K562 (cell line): ENCODE results near the gene OR51B2. TPM values are rescaled to one million over a fixed set of nuclear protein-coding genes. Genes with fewer than 3 reads are reported as not detected.
A peak's percentile ranks its signal among the peaks of the same experiment; 100 is the strongest.

Experiments
- ARNT ChIP-seq, 2 experiments: fragments of 450-650 bp; IDR thresholded peaks; 2 replicates each; pipeline ENCODE4 v1.6.1; 2016; ENCODE audit warnings: mild to moderate bottlenecking in 1 of 2
- BRCA1 ChIP-seq, 2 experiments: fragments of 450-650 bp in 1 of 2; sonication (generic) in 1 of 2; formaldehyde crosslinking in 1 of 2; IDR thresholded peaks; 2 replicates each; pipeline versions ENCODE4 v1.5.0 to v1.6.1; 2017 to 2020; ENCODE audit warnings: mild to moderate bottlenecking in 1 of 2, missing genetic modification reagents in 1 of 2
- DIDO1 ChIP-seq: fragments of 450-650 bp; IDR thresholded peaks from 2 replicates; pipeline ENCODE4 v1.6.1; 2016; ENCODE audit warnings: low read depth, missing biosample characterization, missing genetic modification characterization
- KAT7 ChIP-seq: sonication (generic); formaldehyde crosslinking; IDR thresholded peaks from 2 replicates; pipeline ENCODE4 v1.8.0; 2022; ENCODE audit warnings: missing genetic modification reagents, mild to moderate bottlenecking, borderline replicate concordance
- MYC ChIP-seq, 2 experiments: fragments of 250-450 bp in 1 of 2; sonication (Bioruptor Pico) in 1 of 2; IDR thresholded peaks; 2 replicates each; pipeline versions ENCODE4 v1.5.1 to v1.6.1; 2012 to 2021; ENCODE audit warnings: low read depth in 2 of 2, borderline replicate concordance in 1 of 2, improper control_type of control experiment in 1 of 2, low read length in 1 of 2, mild to moderate bottlenecking in 1 of 2, moderate library complexity in 1 of 2
- NFIC ChIP-seq: fragments of 450-650 bp; IDR thresholded peaks from 2 replicates; pipeline ENCODE4 v1.6.1; 2017; ENCODE audit warnings: mild to moderate bottlenecking, inconsistent platforms
- NFRKB ChIP-seq: fragments of 450-650 bp; IDR thresholded peaks from 2 replicates; pipeline ENCODE4 v1.6.1; 2016; ENCODE audit warnings: low read depth
- RFX7 ChIP-seq: fragments of 250-450 bp; sonication (Bioruptor Pico); IDR thresholded peaks from 2 replicates; pipeline ENCODE4 v1.5.1; 2021; ENCODE audit warnings: mild to moderate bottlenecking
- SMARCB1 ChIP-seq: IDR thresholded peaks from 2 replicates; pipeline ENCODE4 v1.6.1; 2011; ENCODE audit warnings: improper control_type of control experiment, low read depth; ENCODE audit not compliant: insufficient read length
- SRSF9 ChIP-seq: fragments of 200-400 bp; formaldehyde crosslinking; IDR thresholded peaks from 2 replicates; pipeline ENCODE4 v1.6.1; 2017; ENCODE audit warnings: low read depth, low read length, borderline replicate concordance
- ZNF224 ChIP-seq: sonication (generic); formaldehyde crosslinking; IDR thresholded peaks from 2 replicates; pipeline ENCODE4 v1.8.0; 2022; ENCODE audit warnings: mild to moderate bottlenecking, missing genetic modification reagents
- polyA plus RNA-seq, 8 experiments: library from polyadenylated mRNA; depleted of rRNA in 4 of 8; stranded (reverse) in 5 of 8; unstranded in 3 of 8; fragments of >200 nt; fragmentation: Nextera tagmentation in 2 of 8; fragmentation: Illumina TruSeq in 1 of 8; extraction: Ambion mirVana in 2 of 8; extraction: Trizol in 1 of 8; gene quantifications; 2 replicates each; pipeline versions ENCODE4 v1.2.1 to v1.2.3, GENCODE V29; 2011 to 2014; ENCODE audit warnings: inconsistent platforms in 1 of 8, missing spikeins in 1 of 8
- total RNA-seq, 7 experiments: library from RNA; depleted of rRNA in 6 of 7; stranded (reverse); fragments of >200 nt in 6 of 7; fragmentation: Illumina TruSeq in 2 of 7; extraction: Trizol in 2 of 7; gene quantifications; 2 replicates each; pipeline versions ENCODE4 v1.2.1 to v1.2.3, GENCODE V29; 2011 to 2021; ENCODE audit warnings: low replicate concordance in 1 of 7
- TF ChIP-seq, protein P1 (sequence below): sonication (generic); formaldehyde crosslinking; IDR thresholded peaks from 2 replicates; pipeline ENCODE4 v1.8.1; 2023; ENCODE audit warnings: mild to moderate bottlenecking, missing genetic modification reagents
- TF ChIP-seq, protein P2 (sequence below), 2 experiments: fragments of 150-350 bp in 1 of 2; IDR thresholded peaks; 2 replicates each; pipeline ENCODE4 v1.6.1; 2012 to 2016; ENCODE audit warnings: low read depth in 2 of 2, low read length in 2 of 2, mild to moderate bottlenecking in 1 of 2, moderate library complexity in 1 of 2
- TF ChIP-seq, protein P3 (sequence below): sonication (generic); formaldehyde crosslinking; IDR thresholded peaks from 2 replicates; pipeline ENCODE4 v1.8.1; 2022; ENCODE audit warnings: missing genetic modification reagents
- TF ChIP-seq, protein P4 (sequence below): fragments of 450-650 bp; formaldehyde crosslinking; IDR thresholded peaks from 2 replicates; pipeline ENCODE4 v1.4.0; 2022; ENCODE audit warnings: missing genetic modification characterization

The OR51B2 gene
- total and polyA plus RNA-seq, 9 of the 15 experiments (the other 6 are each of a cell fraction or from before 2014, with no cell fraction given): 0.38 to 6.6 (median 4.0) TPM

DNA sequence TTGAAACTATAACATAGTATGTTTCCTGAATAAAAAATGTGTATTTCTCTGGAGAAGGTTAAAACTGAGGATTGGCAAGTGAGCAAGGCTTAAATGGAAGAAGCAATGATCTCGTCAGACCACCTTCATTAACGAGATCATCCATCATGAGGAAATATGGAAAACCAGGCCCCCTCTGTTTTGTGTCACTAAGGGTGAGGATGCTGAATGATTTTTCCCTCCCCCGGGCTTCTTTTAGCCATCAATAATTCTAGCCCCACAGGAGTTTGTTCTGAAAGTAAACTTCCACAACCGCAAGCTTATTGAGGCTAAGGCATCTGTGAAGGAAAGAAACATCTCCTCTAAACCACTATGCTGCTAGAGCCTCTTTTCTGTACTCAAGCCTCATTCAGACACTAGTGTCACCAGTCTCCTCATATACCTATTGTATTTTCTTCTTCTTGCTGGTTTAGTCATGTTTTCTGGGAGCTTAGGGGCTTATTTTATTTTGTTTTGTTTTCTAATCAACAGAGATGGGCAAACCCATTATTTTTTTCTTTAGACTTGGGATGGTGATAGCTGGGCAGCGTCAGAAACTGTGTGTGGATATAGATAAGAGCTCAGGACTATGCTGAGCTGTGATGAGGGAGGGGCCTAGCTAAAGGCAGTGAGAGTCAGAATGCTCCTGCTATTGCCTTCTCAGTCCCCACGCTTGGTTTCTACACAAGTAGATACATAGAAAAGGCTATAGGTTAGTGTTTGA lies 48.6 kb downstream of the OR51B2 start (continued):
- TF ChIP-seq DIDO1 (tag): no peak
- TF ChIP-seq, protein P1, sequence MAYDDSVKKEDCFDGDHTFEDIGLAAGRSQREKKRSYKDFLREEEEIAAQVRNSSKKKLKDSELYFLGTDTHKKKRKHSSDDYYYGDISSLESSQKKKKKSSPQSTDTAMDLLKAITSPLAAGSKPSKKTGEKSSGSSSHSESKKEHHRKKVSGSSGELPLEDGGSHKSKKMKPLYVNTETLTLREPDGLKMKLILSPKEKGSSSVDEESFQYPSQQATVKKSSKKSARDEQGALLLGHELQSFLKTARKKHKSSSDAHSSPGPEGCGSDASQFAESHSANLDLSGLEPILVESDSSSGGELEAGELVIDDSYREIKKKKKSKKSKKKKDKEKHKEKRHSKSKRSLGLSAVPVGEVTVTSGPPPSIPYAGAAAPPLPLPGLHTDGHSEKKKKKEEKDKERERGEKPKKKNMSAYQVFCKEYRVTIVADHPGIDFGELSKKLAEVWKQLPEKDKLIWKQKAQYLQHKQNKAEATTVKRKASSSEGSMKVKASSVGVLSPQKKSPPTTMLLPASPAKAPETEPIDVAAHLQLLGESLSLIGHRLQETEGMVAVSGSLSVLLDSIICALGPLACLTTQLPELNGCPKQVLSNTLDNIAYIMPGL (CRISPR knock-in tag): no peak
- TF ChIP-seq SRSF9: no peak
- TF ChIP-seq KAT7 (CRISPR knock-in tag): no peak
- TF ChIP-seq, protein P2, sequence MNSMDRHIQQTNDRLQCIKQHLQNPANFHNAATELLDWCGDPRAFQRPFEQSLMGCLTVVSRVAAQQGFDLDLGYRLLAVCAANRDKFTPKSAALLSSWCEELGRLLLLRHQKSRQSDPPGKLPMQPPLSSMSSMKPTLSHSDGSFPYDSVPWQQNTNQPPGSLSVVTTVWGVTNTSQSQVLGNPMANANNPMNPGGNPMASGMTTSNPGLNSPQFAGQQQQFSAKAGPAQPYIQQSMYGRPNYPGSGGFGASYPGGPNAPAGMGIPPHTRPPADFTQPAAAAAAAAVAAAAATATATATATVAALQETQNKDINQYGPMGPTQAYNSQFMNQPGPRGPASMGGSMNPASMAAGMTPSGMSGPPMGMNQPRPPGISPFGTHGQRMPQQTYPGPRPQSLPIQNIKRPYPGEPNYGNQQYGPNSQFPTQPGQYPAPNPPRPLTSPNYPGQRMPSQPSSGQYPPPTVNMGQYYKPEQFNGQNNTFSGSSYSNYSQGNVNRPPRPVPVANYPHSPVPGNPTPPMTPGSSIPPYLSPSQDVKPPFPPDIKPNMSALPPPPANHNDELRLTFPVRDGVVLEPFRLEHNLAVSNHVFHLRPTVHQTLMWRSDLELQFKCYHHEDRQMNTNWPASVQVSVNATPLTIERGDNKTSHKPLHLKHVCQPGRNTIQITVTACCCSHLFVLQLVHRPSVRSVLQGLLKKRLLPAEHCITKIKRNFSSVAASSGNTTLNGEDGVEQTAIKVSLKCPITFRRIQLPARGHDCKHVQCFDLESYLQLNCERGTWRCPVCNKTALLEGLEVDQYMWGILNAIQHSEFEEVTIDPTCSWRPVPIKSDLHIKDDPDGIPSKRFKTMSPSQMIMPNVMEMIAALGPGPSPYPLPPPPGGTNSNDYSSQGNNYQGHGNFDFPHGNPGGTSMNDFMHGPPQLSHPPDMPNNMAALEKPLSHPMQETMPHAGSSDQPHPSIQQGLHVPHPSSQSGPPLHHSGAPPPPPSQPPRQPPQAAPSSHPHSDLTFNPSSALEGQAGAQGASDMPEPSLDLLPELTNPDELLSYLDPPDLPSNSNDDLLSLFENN (IDR thresholded peaks at IDR 0.05; ENCODE audit: low read depth in 2 of 2, low read length in 2 of 2): peak in 1 of 2 experiments; percentile 74; a peak in 1 of 4 replicates
- no peak for TF ChIP-seq RFX7
- TF ChIP-seq NFIC: peak; percentile 58
- no peak for TF ChIP-seq ZNF224 (CRISPR knock-in tag)
- peak; percentile 52; the same call in 1 of the 2 replicates for TF ChIP-seq MYC (IDR thresholded peaks at IDR 0.05; ENCODE audit: low read depth, low read length)
- TF ChIP-seq MYC (CRISPR knock-in tag; IDR thresholded peaks at IDR 0.05; ENCODE audit: borderline replicate concordance, low read depth): no peak
- TF ChIP-seq ARNT (IDR thresholded peaks at IDR 0.05): 0 out of 4 replicates have a peak, but pooled peaks of 1 of the 2 experiments have one; percentile 19
- TF ChIP-seq SMARCB1: no peak
- TF ChIP-seq BRCA1 (IDR thresholded peaks at IDR 0.05): no peak
- no peak for TF ChIP-seq BRCA1 (CRISPR knock-in tag; IDR thresholded peaks at IDR 0.05)
- TF ChIP-seq, protein P3, sequence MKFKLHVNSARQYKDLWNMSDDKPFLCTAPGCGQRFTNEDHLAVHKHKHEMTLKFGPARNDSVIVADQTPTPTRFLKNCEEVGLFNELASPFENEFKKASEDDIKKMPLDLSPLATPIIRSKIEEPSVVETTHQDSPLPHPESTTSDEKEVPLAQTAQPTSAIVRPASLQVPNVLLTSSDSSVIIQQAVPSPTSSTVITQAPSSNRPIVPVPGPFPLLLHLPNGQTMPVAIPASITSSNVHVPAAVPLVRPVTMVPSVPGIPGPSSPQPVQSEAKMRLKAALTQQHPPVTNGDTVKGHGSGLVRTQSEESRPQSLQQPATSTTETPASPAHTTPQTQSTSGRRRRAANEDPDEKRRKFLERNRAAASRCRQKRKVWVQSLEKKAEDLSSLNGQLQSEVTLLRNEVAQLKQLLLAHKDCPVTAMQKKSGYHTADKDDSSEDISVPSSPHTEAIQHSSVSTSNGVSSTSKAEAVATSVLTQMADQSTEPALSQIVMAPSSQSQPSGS (CRISPR knock-in tag): no peak
- no peak for TF ChIP-seq NFRKB
- TF ChIP-seq, protein P4, sequence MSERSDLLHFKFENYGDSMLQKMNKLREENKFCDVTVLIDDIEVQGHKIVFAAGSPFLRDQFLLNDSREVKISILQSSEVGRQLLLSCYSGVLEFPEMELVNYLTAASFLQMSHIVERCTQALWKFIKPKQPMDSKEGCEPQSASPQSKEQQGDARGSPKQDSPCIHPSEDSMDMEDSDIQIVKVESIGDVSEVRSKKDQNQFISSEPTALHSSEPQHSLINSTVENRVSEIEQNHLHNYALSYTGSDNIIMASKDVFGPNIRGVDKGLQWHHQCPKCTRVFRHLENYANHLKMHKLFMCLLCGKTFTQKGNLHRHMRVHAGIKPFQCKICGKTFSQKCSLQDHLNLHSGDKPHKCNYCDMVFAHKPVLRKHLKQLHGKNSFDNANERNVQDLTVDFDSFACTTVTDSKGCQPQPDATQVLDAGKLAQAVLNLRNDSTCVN: no peak; the same call in 1 of the 2 replicates
